ENCODE data around the gene KIFC3.
A peak's percentile ranks its signal among the peaks of the same experiment; 100 is the strongest.
"Not testable (repeated sequence)": the region's sequence is repeated elsewhere in the genome, so short reads cannot be mapped to it uniquely, and the experiment has no call there.

The KIFC3 gene

DNA sequence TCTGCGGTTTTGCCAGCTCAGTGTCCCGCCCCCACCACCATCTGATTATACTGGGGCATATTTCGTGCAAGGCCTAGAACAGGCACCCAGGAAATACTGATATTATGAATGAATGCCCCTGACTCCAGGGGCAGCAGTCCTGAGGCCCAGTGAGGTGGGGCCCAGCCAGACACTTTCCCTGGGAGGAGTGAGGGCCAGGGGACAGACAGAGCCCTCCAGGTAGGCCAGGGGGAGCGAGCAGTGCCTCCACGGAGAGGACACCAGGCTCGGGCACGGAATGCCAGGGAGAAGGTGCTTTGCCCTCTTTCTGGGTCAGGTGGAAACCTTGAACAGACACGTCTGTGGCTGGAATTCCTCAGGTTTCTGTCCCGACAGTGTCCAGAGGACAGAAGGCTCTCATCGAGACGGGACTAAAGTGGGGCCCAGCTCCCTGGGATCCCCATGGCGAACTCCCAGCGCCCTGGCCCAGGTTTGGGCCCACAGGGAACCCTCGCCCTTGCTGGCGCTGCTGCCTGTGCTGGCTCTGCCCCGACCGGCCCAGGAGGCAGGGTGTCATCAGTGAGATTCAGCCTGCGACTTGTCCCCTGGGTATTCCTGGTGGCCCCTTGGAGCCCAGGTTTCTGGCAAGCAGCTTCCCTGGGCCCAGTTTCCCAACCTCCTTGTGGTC, 62.4 kb downstream of the KIFC3 start:
- no peak for DNase-seq (ENCODE audit: low read depth, low spot score)

DNA sequence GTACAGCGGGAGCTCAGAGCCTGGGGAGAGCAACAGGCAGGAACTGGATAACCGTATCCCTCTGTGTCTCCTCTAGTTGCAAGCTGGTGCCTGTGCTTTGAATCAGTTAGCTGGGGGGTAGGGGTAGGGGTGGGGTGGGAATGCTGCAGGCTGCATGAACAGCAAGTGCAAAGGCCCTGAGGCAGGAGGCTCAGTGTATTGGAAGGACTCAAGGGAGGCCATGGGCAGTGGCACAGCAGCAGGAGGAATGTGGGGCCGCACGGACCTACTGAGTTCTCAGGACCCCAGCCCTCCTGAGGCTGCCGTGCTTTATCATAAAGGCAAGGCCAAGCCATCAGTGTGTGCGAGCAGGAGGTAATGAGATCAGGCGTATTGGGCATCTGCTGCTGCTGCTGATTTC, 63.4 kb downstream of the KIFC3 start:
- DNase-seq (ENCODE audit: low read depth, low spot score): no peak

DNA sequence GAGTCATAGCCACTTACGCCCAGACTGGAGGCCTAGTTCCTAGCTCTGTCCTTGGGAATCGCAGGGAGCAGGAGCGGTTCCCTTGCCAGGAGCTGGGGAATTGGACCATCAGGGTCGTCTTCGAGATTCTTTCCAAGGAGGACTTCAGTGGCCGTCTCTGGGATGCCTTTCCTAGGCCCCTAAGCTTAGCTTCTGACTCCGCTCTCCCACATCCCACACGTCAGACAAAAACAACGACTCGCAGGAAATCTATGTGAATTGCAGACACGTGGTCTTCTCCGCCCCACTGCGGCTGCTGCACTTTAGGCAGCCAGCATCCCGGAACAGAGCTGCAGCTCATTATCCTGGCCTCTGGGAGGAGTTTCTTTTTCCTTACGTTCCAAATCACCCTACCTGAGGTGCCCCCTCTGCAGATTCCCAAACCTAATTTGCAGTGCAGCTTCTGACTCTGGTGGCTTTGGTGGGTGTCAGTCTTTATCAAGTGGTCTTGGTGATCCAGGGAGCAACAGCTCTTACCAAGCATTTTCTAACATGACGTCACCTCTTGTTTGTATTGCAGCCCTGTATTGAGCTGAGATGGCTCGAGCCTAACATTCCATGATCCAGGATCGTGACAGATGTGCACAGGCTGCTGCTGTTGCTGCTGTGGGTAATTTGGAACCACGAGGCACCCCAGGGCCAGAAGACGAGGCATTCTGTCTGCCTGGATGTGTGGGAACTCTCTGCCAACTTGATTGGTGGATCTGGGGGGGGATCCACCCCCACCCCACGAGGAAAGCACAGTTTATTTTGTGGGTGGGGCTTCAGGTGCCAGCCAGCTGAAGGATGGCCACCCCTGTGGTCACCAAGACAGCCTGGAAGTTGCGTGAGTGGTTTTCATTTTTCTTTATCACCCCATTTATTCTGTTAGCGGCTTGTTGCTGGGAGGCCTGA, 65.6 kb downstream of the KIFC3 start:
- peak; percentile 15 for DNase-seq (ENCODE audit: low read depth, low spot score)

GRCh38 chr16:57735755-57736418, 66.4 kb downstream of the KIFC3 start, which contains the start of gene KATNB1:
Gene KATNB1 (plus strand): TSS chr16:57735770. CDS start chr16:57737244, 1,474 bp downstream.
- DNase-seq (ENCODE audit: low read depth, low spot score): no peak

DNA sequence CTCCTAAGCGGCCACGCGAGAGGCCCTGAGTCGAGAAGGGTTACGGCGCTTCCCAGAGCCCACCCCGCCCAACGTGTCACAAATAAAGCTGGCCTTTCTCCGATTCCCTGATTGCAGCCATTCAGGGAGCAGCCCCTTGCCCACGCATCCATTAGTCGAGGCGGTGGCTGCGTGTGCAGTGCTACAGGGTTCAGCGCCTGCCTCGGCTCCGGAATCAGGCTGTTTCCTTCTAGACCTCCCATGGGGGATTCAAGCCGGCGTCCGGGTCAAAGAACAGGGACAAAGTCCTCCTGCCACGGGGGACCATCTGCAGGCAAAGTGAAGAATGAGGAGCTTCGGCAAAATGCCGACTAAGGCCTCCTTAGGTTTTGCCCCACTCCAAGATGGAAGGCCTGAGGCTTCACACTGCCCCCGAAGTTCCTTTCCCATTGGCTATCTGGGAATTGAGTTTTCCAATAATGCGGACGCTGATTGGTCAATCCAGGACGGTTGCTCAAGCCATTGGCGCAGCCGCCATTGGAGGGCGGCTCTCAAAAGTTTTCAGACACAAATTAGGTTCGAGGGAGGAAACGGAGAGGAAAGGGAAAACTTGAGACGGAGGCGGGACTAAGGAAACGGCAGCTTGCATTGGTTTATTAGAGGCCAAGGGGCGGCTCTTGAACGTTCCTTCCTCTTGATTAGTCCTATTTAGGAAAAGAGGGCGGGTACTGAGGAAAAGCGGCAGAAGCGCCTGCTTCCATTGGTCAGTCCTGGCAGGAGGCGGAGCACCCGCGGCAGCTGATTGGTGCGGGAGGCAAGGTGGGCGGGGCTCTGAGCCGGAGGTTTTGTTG, 67.2 kb downstream of the KIFC3 start:
- DNase-seq (ENCODE audit: low read depth, low spot score): peak; percentile 100

GRCh38 chr16:57734308-57734924, 67.9 kb downstream of the KIFC3 start:
- no peak for DNase-seq (ENCODE audit: low read depth, low spot score)

- DNase-seq (ENCODE audit: low read depth, low spot score): no peak
These were observed 69.6 kb downstream of the KIFC3 start for GRCh38 chr16:57732714-57733113.

- no peak for DNase-seq (ENCODE audit: low read depth, low spot score)
These were observed 70.3 kb downstream of the KIFC3 start for GRCh38 chr16:57732037-57732436.

GRCh38 chr16:57730771-57731730, 71.2 kb downstream of the KIFC3 start:
- DNase-seq (ENCODE audit: low read depth, low spot score): no peak

- DNase-seq (ENCODE audit: low read depth, low spot score): not testable (repeated sequence)
These were observed 72.4 kb downstream of the KIFC3 start for GRCh38 chr16:57729852-57730251.

DNA sequence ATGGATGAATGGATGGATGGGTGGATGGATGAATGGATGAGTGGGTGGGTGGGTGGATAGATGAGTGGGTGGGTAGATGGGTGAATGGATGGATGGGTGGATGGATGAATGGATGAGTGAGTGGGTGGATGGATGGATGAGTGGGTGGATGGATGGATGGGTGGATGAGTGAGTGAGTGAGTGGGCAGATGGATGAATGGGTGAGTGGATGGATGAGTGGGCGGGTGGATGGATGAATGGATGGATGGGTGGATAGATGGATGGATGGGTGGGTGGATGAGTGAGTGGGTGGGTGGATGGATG, 73.2 kb downstream of the KIFC3 start:
- no peak for DNase-seq (ENCODE audit: low read depth, low spot score)

DNA sequence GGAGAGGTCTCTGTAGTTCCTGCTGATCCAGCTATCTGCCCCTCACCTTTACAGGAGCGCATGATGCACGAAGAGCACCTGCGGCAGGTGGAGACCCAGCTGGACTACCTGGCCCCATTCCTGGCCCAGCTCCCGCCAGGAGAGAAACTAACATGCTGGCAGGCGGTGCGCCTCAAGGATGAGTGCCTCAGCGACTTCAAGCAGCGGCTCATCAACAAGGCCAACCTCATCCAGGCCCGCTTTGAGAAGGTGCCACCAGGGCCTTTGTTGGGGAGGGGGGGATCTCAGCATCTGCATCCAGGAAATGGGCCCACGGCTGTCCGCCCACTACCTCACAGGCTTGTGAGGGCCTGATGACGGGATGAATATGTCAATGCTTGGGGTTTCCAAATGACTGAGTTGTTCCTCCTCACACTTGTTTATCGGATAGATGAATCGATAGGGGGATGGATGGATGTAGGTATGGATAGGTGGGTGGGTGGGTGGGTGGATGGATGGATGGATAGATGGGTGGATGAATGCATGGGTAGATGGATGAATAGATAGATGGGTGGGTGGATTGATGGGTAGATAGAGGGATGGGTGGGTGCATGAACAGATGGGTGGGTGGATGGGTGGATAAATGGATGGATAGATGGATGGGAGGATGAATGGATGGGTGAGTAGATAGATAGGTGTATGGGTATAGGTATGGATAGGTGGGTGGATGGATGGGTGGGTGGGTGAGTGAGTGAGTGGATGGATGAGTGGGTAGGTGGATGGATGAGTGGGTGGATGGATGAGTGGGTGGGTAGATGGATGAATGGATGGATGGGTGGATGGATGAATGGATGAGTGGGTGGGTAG, 73.7 kb downstream of the KIFC3 start:
- DNase-seq (ENCODE audit: low read depth, low spot score): no peak

GRCh38 chr16:57727610-57728009, 74.7 kb downstream of the KIFC3 start:
- no peak for DNase-seq (ENCODE audit: low read depth, low spot score)

- DNase-seq (ENCODE audit: low read depth, low spot score): no peak
These were observed 75.8 kb downstream of the KIFC3 start for GRCh38 chr16:57726433-57726947.

DNA sequence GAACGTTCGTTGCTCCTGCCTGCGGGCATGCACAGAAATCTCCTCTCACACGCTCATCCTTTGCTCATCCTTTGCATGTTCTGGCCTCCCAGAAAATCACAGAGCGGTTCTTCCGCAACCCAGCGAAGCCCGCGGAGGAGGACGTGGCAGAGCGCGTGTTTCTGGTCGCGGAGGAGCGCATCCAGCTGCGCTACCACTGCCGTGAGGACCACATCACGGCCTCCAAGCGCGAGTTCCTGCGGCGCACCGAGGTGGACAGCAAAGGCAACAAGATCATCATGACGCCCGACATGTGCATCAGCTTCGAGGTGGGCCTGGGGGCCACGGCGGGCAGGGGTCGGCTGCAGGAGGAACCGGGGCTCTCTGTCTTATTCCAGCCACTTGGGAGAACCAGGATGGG, 76.3 kb downstream of the KIFC3 start:
- no peak for DNase-seq (ENCODE audit: low read depth, low spot score)

- no peak for DNase-seq (ENCODE audit: low read depth, low spot score)
These were observed 76.7 kb downstream of the KIFC3 start for GRCh38 chr16:57725554-57725953.

DNA sequence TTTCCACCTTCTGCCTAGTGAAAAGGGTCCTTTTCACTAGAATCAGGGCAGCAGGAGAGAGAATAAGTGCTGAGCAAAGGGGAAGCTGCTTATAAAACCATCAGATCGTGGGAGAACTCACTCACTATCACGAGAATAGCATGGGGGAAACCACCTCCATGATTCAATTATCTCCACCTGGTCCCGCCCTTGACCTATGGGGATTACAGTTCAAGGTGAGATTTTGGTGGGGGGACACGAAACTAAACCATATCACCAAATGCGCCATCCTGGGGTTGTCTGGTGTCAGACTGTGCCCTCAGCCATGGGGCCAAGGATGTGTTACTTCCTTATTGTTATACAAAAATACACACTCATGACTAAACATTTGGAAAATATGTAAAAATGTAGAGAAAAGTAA, 77.1 kb downstream of the KIFC3 start:
- no peak for DNase-seq (ENCODE audit: low read depth, low spot score)

- no peak for DNase-seq (ENCODE audit: low read depth, low spot score)
These were observed 77.8 kb downstream of the KIFC3 start for GRCh38 chr16:57724531-57724930.

DNA sequence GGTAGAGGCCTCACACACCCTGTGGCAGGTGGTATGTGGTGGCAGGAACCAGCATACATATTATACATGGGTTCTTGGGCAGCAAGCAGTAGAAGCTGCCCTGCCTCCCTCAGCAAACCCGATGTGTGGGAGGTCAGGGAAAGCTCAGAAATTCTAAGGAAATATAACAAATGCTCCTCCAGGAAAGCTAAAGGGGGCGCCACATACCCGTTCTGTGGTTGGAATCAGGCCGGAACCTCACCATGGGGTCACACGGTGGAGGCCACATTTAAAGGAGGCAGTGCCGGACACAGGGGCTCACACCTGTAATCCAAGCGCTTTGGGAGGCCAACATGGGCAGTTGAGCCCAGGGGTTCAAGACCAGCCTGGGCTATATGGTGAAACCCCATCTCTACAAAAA, 79.1 kb downstream of the KIFC3 start:
- DNase-seq (ENCODE audit: low read depth, low spot score): no peak

Data from smooth muscle cell of the brain vasculature (primary cell).